PFSK-1 (cell line): ENCODE data around the gene KIF26A.

Experiments
- POLR2AphosphoS5 ChIP-seq: IDR thresholded peaks from 2 replicates; pipeline ENCODE4 v1.6.1; 2012; ENCODE audit warnings: low read depth, mild to moderate bottlenecking, control low read depth, low read length, moderate library complexity
- REST ChIP-seq, 2 experiments: IDR thresholded peaks; 2 replicates each; pipeline versions ENCODE4 v1.6.1 to v1.8.0; 2011 to 2012; ENCODE audit warnings: low read depth in 2 of 2, low read length in 2 of 2, control low read depth in 1 of 2, inconsistent platforms in 1 of 2, mild to moderate bottlenecking in 1 of 2, moderate library complexity in 1 of 2; ENCODE audit not compliant: insufficient read depth in 1 of 2
- SIN3A ChIP-seq: IDR thresholded peaks from 2 replicates; pipeline ENCODE4 v1.6.1; 2012; ENCODE audit warnings: mild to moderate bottlenecking, low read length, moderate library complexity, borderline replicate concordance; ENCODE audit not compliant: insufficient read depth
- TAF1 ChIP-seq: IDR thresholded peaks from 2 replicates; pipeline ENCODE4 v1.6.1; 2012; ENCODE audit warnings: low read length, control low read depth, borderline replicate concordance; ENCODE audit not compliant: insufficient read depth

DNA sequence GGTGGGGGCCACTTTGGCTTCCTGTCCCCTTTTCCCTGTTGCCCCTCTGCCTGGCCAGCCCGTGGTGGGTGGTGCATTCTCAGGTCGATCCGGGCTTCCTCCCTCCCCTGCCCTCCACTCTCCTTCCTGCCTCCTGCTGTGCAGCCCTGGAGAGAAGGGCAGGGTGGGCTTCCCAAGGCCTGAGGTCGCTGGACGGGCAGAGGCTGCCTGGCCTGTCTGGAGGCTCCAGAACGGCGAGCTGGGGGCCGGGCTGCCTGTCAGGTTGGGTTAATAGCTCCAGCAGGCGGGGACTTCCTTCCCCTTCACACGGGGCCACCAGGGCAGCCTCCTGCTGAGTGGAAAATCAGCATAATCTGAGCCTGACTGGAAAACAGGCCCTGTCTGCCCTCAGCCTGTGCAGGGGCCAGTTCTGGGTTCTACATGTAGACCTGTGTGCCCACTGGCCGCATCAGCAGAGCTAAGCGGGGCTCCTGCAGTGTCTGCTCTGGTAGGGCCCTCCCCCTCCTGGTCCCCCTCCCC lies 11.3 kb downstream of the KIF26A start:
- TF ChIP-seq POLR2AphosphoS5: no peak
- no peak for TF ChIP-seq REST (IDR thresholded peaks at IDR 0.05; ENCODE audit: insufficient read depth in 1 of 2, low read depth in 2 of 2, low read length in 2 of 2)
- no peak for TF ChIP-seq SIN3A
- TF ChIP-seq TAF1: no peak
